NCI-H2171 treated with DMSO at 0.1 percent for 48 hours (cell line): ENCODE data around the gene KRTAP2-4.
"Not testable (repeated sequence)": the region's sequence is repeated elsewhere in the genome, so short reads cannot be mapped to it uniquely, and the experiment has no call there.

ENCODE experiments used
- DNase-seq: peaks from one replicate; lab custom pipeline; 2025; lab: John Stamatoyannopoulos, UW

The KRTAP2-4 gene

DNA sequence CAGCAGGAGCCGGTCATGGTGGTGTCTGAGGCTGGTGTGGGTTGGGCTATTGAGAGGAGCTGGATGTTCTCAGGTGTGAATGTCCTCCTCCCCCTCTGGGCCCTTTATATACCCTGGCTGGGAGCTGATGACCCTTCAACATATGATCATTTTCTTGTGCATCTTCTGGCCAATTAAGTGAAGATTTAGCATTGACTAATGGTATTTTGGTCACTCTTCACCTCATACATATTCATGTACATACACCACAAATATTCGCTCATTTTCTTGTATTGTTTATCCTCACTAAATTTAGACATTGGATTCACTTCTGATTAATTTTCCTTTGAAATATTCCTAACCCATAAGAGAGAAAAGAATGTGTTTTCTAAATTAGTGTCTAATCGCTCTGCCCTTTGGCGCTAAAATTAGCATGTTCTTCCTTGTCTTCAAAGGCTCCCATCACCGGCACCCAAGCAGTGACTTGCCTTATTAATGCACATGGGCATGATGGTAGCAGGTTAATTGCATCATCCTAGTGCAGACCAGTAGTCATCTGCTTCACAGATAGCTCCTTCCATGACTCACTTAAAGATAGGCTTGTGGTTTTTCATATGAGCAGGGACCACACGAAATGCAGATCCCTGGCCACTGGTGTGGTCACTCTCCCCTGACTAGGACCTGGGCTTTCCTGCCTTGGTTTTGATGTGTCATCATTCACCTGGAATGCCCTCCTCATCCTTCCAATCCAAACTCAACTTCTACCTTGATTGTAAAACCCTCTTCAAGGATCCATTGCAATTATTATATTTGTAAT, at the start of gene KRTAP2-4:
KRTAP2-4 (minus strand) TSS at position 51 of the 796 bp plus-strand sequence; CDS start at position 17, 34 bp downstream.
- DNase-seq, result no peak

DNA sequence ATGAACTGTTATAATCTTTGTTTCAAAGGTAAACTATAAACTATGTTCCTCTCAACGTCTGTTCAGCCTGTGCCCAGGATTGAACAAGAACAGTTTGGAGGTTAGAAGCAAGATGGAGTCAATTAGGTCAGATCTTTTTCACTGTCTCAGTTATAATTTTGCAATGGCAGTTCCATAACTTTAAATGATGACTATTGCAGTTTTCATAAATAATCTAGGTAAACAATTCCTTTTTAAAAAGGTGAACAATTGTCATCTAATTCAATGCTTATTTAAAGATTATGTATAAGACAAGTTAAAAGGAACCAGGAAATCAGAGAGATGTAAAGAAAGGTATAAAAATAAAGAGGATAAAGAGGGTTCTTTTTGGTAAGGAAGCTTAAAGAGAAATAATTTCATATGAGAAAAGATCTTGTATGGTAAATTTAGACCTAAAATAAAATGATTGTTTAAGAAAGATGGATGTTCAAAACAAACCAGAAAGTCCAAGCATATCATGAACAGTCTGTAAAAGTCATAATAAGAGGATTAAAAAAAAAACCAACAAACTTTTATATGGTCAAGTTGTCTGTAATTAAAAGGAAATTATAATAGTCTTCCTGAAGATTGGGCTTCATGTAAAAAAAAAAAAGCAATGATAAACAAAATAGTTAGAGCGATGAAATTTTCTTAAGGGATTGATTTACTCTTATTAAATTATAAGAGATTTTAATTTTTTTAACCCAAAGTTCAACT, 45.6 kb upstream of the KRTAP2-4 start:
- no peak for DNase-seq

- DNase-seq, result not testable (repeated sequence)
Observed at GRCh38 chr17:41108728-41109386, 43.2 kb upstream of the KRTAP2-4 start.

GRCh38 chr17:41107941-41108450, 42.3 kb upstream of the KRTAP2-4 start:
- no peak for DNase-seq

DNA sequence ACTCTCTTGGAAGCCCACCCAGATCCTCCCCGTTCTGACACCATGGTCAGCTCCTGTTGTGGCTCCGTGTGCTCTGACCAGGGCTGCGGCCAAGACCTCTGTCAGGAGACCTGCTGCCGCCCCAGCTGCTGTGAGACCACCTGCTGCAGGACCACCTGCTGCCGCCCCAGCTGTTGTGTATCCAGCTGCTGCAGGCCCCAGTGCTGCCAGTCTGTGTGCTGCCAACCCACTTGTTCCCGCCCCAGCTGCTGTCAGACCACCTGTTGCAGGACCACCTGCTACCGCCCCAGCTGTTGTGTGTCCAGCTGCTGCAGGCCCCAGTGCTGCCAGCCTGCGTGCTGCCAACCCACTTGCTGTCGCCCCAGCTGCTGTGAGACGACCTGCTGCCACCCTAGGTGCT, 39.7 kb upstream of the KRTAP2-4 start, which contains the start of gene KRTAP4-9:
KRTAP4-9 (plus strand) TSS at position 43 of the 400 bp plus-strand sequence; CDS start at position 43, 0 bp downstream.
- DNase-seq, result not testable (repeated sequence)

DNA sequence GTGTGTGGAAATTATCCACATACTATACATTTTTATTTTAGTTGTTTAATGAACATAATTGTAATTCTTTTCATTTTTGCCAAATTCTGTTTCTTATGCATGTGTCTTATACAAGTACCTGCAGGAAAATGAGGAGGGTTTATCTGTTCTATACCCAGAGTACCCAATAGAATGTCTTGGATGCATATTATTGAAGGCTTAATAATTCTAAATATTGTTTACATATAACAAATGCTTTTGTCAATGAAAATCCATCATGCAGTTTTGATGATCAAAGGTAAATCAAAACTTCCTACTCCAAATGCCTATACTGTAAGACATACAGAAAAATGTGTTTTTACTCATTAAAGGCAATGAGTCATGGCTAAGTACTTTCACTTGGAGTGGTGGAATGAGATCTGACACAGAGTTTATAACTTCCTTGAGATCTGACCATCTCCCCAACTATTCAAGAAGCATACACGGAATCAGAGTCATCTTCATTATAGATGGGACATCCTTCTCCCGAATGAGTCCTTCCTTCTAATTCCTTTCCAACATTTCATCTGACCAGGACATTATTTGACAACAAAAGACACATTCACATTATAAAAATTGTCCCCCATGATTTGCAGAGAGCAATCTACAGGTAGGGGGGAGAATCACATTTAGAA, 38.8 kb upstream of the KRTAP2-4 start:
- not testable (repeated sequence) for DNase-seq

DNA sequence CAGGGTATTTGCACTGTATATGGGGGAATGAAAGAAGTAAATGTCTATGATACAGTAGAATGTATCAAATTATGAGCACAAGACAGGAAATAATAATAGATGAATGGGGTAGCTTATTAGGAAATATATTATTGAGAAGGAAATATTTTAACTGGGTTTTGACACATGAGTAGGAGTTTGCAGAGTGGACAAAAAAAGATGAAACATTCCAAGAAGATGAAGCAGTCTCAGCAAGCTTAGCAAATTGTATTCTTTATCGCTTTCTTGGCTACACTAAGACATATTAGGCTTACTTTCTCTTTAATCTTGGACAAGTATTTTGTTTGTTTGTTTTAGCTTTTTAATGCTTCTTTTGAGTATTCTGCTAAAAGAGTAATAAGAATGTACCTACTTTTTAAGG, 38.2 kb upstream of the KRTAP2-4 start:
- no peak for DNase-seq

DNA sequence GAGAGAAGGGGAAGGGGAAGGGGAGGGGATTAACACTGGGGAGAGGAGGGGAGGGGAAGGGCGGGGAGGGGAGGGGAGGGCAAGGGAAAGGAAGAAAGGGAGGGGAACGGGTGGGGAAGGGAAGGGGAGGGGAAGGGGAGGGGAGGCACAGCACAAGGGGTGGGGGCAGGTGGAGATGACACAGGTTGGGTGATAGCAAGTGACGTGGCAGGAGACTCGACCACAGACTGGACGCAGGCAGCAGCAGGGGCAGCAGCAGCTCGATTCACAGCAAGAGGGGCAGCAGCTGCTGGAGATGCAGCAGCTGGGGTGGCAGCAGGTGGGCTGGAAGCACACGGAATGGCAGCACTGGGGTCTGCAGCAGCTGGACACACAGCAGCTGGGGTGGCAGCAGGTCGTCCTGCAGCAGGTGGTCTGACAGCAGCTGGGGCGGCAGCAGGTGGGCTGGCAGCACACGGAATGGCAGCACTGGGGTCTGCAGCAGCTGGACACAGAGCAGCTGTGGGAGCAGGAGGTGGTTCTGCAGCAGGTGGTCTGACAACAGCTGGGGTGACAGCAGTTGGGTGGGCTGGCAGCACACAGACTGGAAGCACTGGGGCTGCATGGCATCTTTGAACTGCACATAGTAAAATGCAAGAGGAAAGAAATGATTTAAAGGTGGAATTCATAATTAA, 36.0 kb upstream of the KRTAP2-4 start, which contains the start of gene KRTAP4-16:
KRTAP4-16 (minus strand) TSS at position 624 of the 674 bp plus-strand sequence; CDS start at position 624, 0 bp downstream.
- DNase-seq, result no peak

GRCh38 chr17:41099682-41100480, 34.2 kb upstream of the KRTAP2-4 start:
- DNase-seq, result not testable (repeated sequence)

- DNase-seq, result no peak
Observed at GRCh38 chr17:41098481-41098880, 32.8 kb upstream of the KRTAP2-4 start.

- no peak for DNase-seq
Observed at GRCh38 chr17:41098042-41098441, 32.4 kb upstream of the KRTAP2-4 start, which contains the start of gene KRTAP4-8. KRTAP4-8 (minus strand) TSS chr17:41098142; CDS start chr17:41098084, 58 bp downstream.

DNA sequence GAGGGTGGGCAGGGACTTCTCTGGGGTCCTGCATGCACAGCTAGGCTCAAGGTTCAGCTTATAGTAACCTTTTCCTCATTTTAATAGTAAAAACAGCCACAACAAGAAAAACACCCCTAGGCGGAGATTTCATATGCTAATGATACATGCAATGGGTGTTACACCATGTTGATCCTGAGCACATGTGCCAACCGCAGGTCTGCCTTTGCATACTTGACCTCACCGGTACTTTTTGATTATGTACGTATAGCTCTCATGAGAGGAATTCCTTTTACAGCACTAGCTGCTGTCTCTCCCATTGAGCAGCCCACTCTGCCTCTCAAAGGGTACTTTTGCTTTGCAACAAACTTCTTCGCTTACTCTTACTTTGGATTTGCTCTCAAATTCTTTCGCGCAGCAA, 30.4 kb upstream of the KRTAP2-4 start:
- DNase-seq, result no peak

GRCh38 chr17:41088760-41089352, 23.2 kb upstream of the KRTAP2-4 start:
- DNase-seq, result not testable (repeated sequence)

DNA sequence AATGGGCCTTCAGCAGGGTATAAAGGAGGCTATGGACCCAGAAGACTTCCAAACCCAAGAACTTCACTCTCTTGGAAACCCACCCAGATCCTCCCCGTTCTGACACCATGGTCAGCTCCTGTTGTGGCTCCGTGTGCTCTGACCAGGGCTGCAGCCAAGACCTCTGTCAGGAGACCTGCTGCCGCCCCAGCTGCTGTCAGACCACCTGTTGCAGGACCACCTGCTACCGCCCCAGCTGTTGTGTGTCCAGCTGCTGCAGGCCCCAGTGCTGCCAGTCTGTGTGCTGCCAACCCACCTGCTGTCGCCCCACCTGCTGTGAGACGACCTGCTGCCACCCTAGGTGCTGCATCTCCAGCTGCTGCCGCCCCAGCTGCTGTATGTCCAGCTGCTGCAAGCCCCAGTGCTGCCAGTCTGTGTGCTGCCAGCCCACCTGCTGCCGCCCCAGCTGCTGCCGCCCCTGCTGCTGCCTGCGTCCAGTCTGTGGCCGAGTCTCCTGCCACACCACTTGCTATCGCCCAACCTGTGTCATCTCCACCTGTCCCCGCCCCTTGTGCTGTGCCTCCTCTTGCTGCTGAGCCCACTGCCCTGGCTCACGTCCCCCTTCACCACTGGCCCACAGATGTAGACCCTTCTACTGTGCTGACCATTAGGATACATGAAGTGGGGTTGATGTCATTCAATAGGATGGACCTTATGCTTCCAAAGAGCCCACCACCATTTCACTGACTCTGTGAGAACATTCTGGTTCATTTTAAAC, 18.6 kb upstream of the KRTAP2-4 start, which contains the start of gene KRTAP4-7:
KRTAP4-7 (plus strand) TSS at position 51 of the 757 bp plus-strand sequence; CDS start at position 108, 57 bp downstream.
- DNase-seq, result not testable (repeated sequence)

DNA sequence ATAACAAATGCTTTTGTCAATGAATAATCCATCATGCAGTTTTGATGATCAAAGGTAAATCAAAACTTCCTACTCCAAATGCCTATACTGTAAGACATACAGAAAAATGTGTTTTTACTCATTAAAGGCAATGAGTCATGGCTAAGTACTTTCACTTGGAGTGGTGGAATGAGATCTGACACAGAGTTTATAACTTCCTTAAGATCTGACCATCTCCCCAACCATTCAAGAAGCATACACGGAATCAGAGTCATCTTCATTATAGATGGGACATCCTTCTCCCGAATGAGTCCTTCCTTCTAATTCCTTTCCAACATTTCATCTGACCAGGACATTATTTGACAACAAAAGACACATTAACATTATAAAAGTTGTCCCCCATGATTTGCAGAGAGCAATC, 17.7 kb upstream of the KRTAP2-4 start:
- DNase-seq, result not testable (repeated sequence)

DNA sequence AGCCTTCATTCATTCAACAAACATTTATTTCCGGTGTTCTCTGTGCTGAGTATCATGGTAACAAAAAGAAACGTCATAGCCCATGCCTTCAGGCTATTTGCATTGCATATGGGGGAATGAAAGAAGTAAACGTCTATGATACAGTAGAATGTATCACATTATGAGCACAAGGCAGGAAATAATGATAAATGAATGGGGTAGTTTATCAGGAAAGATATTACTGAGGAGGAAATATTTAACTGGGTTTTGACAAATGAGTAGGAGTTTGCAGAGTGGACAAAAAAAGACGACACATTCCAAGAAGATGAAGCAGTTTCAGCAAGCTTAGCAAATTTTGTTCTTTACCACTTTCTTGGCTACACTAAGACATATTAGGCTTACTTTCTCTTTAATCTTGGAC, 16.9 kb upstream of the KRTAP2-4 start:
- DNase-seq, result no peak

DNA sequence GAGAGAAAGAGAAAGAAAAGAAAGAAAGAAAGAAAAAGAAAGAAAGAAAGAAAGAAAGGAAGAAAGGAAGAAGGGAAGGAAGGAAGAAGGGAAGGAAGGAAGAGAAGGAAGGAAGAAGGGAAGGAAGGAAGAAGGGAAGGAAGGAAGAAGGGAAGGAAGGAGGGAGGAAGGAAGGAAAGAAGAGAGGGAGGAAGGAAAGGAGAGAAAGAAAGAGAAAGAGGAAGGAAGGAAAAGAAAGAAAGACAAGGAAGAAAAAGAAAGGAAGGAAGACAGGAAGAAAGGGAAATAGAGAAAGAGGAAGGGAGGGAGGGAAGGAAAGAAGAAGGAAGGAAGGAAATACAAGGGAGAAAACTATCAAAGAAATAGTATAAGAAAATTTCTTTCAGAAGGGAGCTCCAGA, 11.1 kb upstream of the KRTAP2-4 start:
- no peak for DNase-seq

GRCh38 chr17:41073676-41074075, 8.0 kb upstream of the KRTAP2-4 start:
- DNase-seq, result no peak
